HG03280 (cell line): ENCODE results near the gene RALGPS1.

Source experiments
- ATAC-seq: cut with Tn5 transposase; IDR thresholded peaks from one replicate; pipeline ENCODE4 v1.9.1; 2021; ENCODE audit warnings: mild to moderate bottlenecking, moderate library complexity; ENCODE audit not compliant: unreplicated experiment

RALGPS1 gene

DNA sequence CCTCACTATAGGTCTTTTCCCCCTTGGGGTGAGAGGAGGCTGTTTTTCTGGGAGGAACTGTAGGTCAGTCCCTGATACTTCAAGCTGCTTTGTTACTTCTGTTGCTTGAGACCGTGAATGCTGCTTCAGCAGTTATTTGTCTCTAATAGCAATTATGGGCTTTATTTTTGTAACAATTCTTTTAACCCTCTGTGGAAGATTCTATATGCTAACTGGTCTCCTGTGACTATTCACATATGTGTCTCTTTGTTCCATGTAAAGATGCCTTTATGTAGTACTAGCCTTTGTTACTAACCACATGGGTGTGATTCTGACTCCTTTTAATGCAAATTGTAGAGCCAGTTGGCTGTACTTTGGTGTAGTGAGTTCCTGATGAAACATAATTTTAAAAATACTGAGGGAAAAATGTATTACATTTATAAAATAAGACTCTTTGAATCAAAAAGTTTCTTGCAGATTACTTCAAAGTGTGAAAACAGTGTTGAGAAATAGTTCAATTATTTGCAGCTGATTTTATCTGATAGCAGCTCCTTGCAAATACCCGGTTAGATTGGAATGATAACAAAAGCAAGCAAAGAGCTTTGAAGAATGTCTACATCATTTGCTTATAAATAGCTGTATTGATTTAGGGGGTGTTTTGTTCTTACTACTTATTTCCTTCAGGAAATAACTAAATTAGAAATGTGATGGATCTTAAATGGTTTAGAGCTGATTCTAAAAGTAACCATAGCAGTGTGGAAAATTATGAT, 161.2 kb downstream of the RALGPS1 start:
- no peak for ATAC-seq

DNA sequence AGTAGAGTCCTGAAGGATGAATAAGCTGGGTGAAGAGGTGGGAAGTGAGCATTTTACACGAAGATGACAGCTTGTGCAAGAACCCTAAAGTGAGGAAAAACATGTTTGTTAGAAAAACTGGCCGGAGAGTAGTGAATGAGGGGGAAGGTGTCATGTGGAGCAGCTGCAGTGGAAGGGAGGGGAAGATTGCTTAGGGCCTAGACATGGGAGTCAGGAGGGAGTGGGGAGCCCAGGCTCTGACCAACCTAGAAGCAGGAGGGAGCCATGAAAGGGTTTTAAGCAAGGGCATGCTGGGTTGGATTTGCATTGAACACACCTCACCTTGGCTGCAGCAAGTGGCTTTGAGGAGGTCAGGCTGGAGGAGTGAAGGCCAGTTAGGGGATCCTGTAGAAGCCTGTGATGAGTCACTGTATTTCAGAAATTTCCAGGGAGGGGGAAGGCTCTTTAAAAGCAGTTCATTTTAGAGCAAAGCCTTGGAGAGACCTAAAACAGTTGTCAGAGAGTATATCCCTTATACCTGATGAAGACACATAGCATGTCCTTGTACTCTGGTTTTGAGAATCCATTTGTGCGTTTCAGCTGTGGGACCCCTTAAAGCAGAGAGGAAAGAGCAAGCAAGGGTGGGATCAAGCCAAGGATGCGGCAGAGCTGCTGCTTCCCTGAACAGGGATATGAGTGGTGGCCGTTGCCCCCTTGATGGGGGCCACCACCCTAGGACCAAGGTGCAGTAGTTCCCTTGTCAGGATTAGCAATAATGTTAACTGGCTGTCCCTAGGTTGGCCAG, 162.5 kb downstream of the RALGPS1 start:
- ATAC-seq, result no peak

DNA sequence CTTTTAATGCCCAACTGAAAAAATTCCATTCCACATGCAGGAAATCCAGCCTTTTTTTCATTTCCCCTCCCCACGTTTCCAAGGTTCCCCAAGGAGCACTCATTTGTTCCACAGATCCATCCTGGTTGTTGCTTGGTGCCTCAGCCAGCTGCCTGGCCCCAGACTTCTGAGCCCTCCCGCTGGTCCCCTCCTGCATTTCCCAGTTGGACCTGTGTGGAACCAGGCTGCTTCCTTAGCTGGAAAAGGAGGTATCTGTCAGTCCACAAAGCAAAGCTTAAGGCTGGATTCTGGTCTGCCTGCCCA, 163.0 kb downstream of the RALGPS1 start:
- no peak for ATAC-seq

DNA sequence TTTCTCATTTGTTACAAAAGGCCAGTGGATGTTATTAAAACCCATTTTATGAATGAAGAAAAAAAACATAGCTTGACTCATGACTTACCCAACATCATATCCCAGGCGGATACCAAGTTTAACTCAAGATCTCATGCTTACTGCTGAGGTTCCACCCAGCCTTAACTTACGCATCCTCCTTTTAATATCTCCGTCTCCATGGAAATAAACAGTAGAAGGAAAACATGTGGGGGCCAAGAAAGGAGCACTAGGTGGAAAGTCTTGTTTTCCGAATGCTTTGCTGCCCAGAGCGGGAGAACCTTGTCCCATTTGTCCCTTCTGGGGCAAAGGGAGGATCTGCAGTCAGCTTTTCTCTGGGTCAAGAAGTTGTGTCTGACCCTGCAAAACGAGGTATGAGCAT, 163.8 kb downstream of the RALGPS1 start:
- no peak for ATAC-seq

DNA sequence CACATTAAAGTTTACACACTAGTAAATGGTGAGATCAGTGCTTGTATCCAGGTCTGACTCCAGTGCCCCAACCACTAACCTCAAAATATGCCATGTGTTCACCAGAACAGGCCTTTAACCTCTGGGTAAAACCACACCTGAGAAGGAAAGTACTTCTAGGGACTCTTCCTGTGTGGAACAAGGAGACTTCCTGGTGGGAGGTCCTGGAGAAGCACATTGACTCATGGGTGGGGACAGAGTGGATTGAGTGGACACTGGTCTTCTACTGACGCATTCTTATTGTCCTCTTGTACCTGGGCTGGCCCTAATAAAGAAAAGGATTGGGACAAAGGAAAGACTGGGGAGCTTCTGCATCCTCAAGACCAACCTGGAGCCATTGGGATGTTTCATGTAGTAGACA, 164.4 kb downstream of the RALGPS1 start:
- ATAC-seq, result no peak

DNA sequence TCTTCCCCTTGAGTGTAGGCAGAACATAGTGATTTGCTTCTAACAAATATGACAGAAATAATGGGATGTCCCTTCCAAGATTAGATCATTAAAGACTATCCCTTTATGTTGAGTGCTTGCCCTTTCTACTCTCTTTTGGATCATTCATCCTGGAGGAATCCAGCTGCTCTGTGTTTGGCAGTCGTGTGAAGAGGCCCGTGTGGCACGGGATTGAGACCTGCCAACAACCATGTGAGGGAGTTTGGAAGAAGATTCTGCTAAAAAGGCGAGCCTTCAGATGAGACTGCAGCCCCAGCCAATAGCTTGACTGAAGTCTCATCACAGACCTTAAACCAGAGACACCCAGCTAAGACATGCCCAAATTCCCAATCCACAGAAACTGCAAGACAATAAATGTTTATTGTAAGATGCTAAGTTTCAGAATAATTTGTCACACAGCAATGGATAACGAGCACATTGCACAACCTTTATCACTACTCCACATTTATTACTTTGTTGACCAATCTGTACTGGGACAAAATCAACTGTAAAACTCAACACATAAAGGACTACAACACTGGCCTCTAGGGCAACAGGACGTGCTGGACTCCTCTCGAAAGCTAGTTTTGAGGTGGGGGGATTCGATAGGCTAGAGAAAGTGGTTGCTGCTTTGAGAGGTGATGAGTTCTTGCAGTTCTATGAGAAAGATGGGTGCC, 165.0 kb downstream of the RALGPS1 start:
- no peak for ATAC-seq

DNA sequence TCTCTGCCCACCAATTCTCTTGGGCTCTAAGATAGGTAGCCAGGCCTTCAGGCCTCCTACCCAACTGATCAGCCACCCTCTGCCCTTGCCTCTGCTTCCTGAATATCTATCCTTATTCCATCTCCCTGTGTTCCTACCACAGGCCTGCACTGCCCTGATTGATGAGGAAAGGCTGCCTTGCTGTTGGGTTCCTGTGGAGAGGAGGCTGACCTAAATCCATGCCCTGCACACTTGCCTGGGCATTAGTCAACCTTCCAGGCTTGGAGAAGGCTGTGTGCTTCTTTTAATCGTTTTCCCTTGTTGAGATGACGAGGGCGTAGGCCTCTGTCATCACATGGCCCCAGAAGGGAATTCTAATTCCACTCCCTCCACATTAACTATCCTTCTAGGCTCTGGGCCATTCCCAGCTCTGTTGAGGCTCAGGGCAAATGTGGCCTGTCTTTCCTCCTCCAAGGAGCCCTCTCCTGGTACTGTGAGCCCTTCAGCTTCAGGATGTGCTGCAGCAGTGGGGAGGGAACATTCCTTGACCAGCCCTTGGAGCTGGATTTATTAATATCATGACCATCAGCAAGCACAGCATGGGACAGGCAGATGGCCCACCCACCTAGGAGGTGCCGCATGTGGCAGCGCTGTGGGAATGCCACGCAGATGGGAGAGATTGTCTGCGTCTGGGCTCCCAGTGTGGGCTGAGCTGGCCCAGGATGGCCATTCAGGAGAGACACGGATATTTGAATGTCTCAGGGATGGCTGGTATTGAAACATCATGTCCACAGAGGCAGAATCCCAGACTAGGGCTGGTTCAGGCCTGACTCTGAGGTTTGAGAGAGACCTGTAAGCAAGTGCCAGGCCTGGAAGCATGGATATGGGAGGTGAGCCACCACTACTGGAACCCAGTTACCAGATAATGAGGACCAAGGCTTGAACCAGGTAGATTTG, 166.9 kb downstream of the RALGPS1 start:
- no peak for ATAC-seq

DNA sequence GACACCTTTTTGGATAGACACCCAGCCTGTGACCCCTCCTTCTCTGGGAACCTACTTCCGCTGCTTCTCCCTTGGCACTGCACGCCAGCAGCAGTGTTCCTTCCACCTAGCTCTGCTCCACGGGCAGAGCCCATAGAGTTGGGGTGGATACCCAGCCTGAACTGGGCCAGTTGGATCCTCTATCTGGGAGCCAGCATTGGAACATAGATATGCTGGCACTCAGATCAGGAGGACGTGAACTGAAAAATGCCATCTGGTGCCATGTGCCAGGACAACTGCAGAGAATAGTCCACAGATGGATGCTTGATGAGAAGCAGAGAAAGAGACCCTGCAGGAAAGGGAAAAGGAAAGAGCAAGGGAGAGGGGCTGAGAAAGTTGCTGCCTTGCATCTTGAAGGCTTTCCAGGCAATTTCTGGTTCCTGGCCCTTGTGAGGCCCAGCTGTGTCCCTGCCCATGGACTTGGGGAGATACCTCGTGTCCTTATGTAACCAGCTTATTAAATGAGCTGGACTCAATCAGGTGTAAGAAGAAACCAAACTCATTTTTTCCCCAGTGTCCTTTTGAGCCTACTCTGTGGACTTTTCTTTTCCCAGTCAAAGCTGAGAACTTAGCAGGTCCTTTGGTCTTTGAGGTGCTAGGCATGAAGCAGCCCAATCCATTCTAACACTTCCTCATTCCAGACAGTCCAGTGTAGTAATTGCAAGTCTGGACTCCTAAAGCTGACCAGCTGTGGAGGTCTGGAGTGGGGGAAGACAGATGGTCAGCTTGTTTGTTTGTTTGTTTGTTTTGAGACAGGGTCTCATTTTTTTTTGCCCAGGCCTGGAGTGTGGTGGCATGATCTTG, 168.8 kb downstream of the RALGPS1 start:
- ATAC-seq, result no peak

DNA sequence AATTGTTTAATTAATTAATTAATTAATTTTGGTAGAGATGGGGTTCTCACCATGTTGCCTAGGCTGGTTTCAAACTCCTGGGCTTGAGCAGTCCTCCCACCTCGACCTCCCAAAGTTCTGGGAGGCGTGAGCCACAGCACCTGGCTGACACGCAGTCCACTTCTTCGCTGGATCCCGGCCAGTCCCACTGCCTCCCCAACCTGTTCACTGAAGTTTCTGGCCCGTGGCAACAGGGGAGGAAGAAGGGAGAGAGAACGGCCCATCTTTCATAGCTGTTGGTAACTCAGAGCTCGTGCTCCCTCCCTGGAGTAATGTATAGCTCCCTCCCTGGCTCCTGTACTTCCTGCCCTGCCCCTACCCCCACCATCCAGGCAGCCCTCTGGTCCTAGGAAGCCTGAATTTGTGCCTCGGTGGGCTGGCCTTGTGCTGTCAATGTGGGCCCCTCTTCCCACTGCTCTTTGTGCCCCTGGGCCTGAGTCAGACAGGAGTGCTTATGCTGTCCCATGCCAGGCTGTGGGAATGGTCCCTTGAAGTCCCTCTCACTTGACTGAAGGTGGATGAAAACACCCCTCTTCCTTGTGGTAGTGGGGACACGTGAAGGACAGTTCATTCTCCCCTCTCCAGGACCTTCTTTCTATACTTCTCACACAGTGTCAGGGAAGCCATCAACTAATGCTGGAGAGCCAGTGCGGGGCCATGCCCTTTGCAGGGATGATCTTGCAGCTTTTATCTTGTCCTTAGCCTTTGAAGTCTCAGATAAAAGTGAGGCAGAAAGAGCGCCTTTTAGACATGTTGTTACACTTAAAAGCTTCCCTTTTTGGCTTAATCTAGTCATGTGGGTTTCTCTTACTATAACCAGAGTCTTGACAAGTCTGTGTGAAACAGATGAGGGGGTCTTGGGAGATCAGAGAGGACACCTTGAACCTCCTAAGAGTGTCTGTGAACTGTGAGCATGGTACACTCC, 169.8 kb downstream of the RALGPS1 start:
- no peak for ATAC-seq

DNA sequence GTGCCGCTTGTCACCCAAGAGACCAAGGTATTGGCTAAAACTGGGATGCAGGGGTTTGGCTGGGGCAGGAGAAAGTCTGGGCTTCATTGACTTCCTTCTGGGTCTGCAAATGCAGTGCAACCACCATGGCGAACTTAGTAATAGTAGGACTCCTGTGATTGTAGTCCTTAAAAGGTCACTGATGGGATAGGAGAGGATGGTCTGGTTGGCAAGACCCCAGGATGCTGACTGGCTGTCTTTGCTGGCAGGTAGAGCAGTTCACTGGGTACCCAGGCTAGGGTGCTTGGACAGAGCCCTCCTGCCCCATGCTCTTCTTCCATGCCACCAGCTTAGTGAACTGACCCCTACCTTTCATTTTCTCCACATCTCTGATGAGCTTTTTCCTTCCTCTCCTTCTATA, 170.6 kb downstream of the RALGPS1 start:
- ATAC-seq, result no peak

DNA sequence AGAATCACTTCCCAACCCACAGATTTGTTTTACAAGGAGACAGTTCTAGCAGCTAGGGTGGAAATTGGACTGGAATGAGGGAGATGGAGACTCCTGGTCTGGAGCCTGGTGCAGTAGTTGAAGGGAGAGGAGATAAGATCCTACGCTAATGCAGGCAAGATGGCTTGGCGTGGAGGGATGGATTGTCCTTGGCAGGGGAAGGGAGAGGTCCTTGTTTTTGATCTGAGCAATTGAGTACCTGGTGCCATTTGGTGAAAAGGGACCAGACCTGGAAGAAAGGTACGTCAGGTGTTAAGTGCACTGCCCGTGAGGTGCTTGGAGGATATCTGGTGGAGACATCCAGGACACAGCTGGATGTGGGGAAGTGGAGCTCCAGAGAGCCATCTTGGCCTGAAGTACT, 172.2 kb downstream of the RALGPS1 start:
- ATAC-seq, result no peak

DNA sequence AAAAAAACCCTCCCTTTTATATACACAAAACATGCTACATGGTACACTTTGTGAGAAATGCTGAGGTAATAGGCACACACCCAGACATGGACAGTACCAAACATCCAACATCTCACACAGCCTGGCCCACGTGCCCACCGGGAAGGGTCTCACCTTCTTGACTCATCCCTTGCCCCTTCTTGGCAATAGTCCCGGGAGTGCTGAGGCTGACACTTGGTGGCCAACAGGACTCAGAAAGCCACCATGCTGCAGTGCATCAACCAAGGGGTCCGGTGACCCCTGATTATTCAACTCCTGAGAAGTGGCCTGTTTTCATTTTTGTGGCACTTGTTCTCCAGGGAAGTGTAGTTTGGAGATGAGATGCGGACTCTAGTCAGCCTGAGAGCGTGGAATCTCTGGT, 172.8 kb downstream of the RALGPS1 start:
- ATAC-seq, result no peak

DNA sequence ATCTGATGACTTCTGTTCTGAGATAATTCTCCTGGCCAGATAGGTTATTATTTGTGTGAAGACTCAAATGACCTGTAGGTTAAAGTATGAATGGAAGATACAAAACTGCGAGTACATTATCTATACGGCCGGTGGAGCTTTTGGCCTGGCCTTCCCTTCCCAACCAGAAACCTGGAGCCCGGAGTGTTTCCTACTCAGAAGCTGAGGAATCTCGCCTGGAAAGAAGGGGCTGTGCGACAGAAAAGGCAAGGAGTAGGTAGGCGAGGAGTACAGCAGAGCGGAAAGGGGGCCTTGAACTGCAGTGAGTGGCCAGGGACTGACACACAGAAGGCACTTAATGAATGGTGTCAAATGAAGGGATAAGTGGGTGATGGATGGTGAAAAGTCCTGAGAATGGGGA, 173.3 kb downstream of the RALGPS1 start:
- ATAC-seq, result no peak

DNA sequence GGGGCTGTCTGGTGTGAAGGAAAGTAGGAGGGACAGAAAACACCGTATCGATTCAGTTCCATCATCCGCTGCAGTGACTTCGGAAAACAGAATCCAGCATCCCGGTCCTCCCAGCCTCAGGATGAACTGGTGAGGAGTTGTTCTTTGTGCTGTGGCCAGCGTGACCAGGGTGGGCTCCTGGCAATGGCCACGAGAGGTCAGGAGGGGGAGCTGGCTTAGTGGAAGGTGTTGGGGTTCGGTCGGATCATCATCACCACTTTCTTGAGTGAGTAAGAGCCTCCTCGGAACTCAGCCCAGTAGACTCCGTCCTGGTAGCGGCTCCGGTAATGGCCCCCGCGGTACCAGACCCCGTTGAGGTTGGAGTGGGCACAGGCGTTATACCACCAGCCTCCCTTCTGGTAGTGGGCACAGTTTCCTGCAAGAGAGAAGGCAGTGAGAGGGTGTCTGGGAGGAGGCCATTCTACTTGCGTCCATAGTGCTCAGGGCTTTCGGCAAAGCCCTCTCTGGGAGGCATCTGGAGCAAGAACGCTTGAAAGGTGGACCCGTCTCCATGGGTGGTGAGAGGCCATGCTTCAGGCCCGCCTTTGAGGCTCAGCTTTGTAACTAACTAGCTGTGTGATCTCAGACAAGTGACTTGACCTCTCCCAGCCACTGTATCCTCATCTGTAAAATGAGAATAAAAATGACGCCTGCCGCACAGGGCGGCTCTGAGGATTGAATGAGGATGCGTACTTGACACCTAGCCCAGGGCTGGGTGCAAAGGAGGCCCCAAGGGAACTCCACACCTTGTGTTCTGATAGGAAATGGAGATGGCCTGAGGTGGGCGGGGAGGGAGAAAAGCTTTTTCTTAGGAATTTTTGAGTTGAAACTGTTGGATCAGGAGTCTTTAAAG, 174.4 kb downstream of the RALGPS1 start:
- no peak for ATAC-seq

DNA sequence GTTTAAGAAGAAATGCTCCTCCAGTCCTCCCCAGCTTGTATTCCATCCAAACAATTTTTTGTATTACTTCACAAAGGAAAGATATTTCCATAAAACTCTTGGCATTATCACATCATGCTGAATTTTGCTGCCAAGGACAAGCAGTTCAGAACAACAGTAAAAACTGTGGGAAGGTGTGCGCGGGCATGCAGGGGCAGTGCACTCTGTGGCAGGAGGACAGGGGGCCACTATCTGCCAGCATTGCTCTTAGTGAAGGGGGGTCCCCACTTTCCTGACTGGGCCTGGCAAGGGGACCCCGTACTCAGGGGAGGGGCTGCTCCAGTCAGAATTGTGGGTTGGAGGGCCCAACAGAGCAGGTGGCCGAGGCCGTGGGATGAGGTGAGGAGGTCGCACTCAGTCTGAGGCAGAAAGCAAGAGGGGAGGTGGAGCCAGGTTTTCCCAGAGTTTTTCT, 175.1 kb downstream of the RALGPS1 start:
- ATAC-seq, result no peak

DNA sequence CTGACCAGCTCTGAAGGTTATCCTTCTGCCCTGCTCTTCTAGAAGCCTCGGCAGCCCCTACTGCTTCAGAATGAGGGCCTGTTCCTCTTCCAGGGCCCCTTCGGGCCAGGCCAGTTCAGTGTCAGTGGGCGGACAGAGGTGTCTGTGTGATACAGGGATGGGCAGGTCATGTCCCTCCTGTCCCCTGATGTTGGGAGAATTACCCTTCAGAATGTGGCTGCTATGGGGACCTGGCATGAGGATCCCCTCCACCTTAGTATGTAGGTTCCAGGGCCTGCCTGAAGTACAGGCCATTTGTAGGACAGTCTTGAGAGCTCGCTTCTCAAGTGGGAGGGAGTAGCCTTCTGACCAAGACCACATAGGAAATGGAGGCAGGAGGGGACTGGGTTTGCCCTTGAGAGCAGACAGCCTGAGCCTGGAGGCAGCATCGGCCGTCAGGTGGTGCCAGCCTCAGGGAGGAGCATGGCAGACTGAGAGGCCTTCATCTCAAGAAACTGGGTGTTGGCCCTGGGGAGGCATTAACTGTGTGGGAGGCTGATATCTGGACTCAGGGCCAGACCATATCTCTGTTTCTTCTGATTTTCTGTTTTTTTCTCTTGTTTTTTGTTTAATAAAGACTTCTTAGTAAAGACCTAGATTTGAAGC, 175.9 kb downstream of the RALGPS1 start:
- ATAC-seq, result no peak

DNA sequence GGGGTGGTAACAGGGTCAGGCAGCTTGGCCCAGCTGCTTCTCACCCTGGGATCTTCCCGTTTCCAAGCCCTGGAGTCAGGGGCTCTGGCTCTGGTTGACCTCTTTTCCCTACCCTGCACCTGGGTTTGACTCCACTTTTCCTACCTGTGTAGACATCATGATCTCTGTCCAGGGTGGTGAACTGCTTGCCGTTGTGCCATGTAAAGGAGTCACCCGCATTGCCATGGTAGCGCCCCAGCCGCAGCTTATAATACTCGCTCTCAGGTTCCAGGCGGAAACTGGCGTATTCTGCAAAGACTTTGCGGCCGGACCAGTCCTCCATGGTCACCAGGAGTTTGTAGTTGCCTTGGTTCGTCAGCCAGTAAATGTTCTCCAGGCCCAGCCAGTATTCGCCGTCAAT, 176.9 kb downstream of the RALGPS1 start:
- ATAC-seq, result no peak
